Fibroblast of the aortic adventitia (primary cell): ENCODE results near the gene CUL7. TPM values are rescaled to one million over a fixed set of nuclear protein-coding genes. Genes with fewer than 3 reads are reported as not detected.
"Not testable (repeated sequence)": the region's sequence is repeated elsewhere in the genome, so short reads cannot be mapped to it uniquely, and the experiment has no call there.

Source experiments
- DNase-seq: peaks from one replicate; pipeline ENCODE4 v3.0.0-alpha.2; 2010; ENCODE audit warnings: low read depth
- H3K4me3 ChIP-seq: 2 replicates; pipeline ENCODE4 v1.5.1; 2011; ENCODE audit warnings: low read depth, mild to moderate bottlenecking, control low read depth, low read length, moderate library complexity
- CTCF ChIP-seq: IDR thresholded peaks from 2 replicates; pipeline ENCODE4 v1.5.1; 2011; ENCODE audit warnings: mild to moderate bottlenecking, low read length, control low read depth, inconsistent platforms; ENCODE audit not compliant: insufficient read depth
- total RNA-seq: library from RNA; depleted of rRNA; stranded (reverse); fragments of >200 nt; gene quantifications from 2 replicates; pipeline ENCODE4 v1.2.3, GENCODE V29; 2012; ENCODE audit warnings: low replicate concordance

Gene CUL7
- total RNA-seq, 1 donor, result 31.6 TPM

GRCh38 chr6:43011207-43011606, 42.4 kb downstream of the CUL7 start:
- no peak overlapping the region for H3K4me3 ChIP-seq
- no peak for TF ChIP-seq CTCF
- no peak for DNase-seq

GRCh38 chr6:43009124-43009523, 44.5 kb downstream of the CUL7 start:
- no peak overlapping the region for H3K4me3 ChIP-seq
- peak; percentile 46 for TF ChIP-seq CTCF
- peak; percentile 31 for DNase-seq

GRCh38 chr6:43007126-43007525, 46.5 kb downstream of the CUL7 start:
- TF ChIP-seq CTCF, result no peak
- no peak overlapping the region for H3K4me3 ChIP-seq
- no peak for DNase-seq

GRCh38 chr6:43006251-43006650, 47.4 kb downstream of the CUL7 start:
- TF ChIP-seq CTCF, result no peak
- no peak for DNase-seq
- no peak overlapping the region for H3K4me3 ChIP-seq

GRCh38 chr6:43005844-43006243, 47.8 kb downstream of the CUL7 start:
- no peak overlapping the region for H3K4me3 ChIP-seq
- no peak for DNase-seq

GRCh38 chr6:43001843-43002242, 51.8 kb downstream of the CUL7 start:
- TF ChIP-seq CTCF, result no peak
- H3K4me3 ChIP-seq, result no peak overlapping the region
- no peak for DNase-seq

More at GRCh38 chr6:43005844-43006243, 47.8 kb downstream of the CUL7 start:
- TF ChIP-seq CTCF, result no peak

GRCh38 chr6:42998205-42998604, 55.4 kb downstream of the CUL7 start:
- H3K4me3 ChIP-seq, DNase-seq: not testable (repeated sequence)
